Adrenal gland (tissue), 5 donors: ENCODE measurements around the gene ATXN7L1.

Experiments used
- POLR2A ChIP-seq, 2 donors: fragments of 450-650 bp; IDR thresholded peaks; one replicate each; pipeline ENCODE4 v1.6.1; 2017; ENCODE audit warnings: antibody characterized with exemption in 2 of 2, mild to moderate bottlenecking in 2 of 2, moderate library complexity in 1 of 2
- TF ChIP-seq, protein P1 (sequence below), 6 experiments: fragments of 450-650 bp in 4 of 6; fragments of 200-600 bp in 2 of 6; sonication (generic) in 1 of 6; IDR thresholded peaks; 1 replicate in 5 of 6; 2 replicates in 1 of 6; pipeline versions ENCODE4 v1.5.1 to v1.8.0; 2016 to 2021; ENCODE audit warnings: antibody characterized with exemption in 6 of 6, mild to moderate bottlenecking in 2 of 6, moderate library complexity in 1 of 6
- donor health status: DM: no; HTN: no; CAD: no.

DNA sequence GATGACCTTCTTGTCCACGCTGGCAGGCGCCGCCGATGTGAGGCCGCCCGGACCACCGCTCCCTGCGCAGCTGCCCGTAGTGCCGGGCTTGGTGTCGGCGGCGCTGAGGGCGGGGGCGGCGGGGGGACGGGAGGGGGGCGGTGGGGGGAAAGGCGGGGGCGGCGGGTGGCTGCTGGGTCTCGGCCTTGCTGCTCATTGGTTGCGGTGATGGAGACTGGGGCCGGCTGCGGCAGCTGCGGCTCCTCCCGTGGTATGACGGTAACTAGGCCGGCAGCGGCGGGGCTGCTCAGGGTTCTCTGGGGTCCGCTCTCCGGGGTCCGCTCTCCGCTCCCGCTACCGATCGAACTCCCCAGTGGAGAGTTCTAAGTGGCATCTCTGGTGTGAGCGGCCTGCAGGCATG lies 293.3 kb downstream of the ATXN7L1 start:
- TF ChIP-seq POLR2A (IDR thresholded peaks at IDR 0.05): no peak
- TF ChIP-seq, protein P1, sequence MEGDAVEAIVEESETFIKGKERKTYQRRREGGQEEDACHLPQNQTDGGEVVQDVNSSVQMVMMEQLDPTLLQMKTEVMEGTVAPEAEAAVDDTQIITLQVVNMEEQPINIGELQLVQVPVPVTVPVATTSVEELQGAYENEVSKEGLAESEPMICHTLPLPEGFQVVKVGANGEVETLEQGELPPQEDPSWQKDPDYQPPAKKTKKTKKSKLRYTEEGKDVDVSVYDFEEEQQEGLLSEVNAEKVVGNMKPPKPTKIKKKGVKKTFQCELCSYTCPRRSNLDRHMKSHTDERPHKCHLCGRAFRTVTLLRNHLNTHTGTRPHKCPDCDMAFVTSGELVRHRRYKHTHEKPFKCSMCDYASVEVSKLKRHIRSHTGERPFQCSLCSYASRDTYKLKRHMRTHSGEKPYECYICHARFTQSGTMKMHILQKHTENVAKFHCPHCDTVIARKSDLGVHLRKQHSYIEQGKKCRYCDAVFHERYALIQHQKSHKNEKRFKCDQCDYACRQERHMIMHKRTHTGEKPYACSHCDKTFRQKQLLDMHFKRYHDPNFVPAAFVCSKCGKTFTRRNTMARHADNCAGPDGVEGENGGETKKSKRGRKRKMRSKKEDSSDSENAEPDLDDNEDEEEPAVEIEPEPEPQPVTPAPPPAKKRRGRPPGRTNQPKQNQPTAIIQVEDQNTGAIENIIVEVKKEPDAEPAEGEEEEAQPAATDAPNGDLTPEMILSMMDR (IDR thresholded peaks at IDR 0.05): no peak
